NK-92 (cell line): ENCODE results near the gene FGF2.
A peak's percentile ranks its signal among the peaks of the same experiment; 100 is the strongest.
"Not testable (repeated sequence)": the region's sequence is repeated elsewhere in the genome, so short reads cannot be mapped to it uniquely, and the experiment has no call there.

Source experiments
- DNase-seq: peaks from one replicate; lab custom pipeline; 2025; ENCODE audit not compliant: unreplicated experiment; lab: John Stamatoyannopoulos, UW

Gene FGF2

GRCh38 chr4:122921971-122922876, 95.6 kb downstream of the FGF2 start, which contains the start of gene NUDT6:
TSS of gene NUDT6 (minus strand) at chr4:122922597. CDS start at chr4:122922572, 25 bp downstream.
- no peak for DNase-seq

GRCh38 chr4:122922877-122923511, 96.4 kb downstream of the FGF2 start:
- peak; percentile 61 for DNase-seq

- DNase-seq: no peak
Measured at GRCh38 chr4:122928930-122929329, 102.3 kb downstream of the FGF2 start.

GRCh38 chr4:122930862-122931261, 104.2 kb downstream of the FGF2 start:
- DNase-seq: no peak

GRCh38 chr4:122932763-122933162, 106.1 kb downstream of the FGF2 start:
- no peak for DNase-seq

- DNase-seq: not testable (repeated sequence)
Measured at GRCh38 chr4:122945136-122945535, 118.5 kb downstream of the FGF2 start.

DNA sequence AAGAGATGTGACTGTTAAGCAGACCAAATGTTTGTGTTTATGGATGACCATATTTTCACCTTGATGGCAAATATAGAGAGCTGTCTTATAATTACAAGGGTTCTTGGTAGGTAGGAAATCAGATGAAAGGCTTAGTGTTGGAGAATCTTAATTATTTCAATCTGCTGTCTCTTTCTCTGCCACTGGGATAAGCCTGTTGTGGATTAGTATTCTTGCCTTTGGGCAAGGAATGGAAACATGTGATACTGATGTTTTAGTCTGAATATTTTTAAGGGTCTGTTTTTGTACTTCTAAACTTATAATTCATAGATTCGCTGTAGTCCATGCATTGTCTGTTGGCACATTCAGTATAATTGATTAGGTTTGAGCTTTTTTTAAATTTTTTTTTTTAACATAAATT, 119.5 kb downstream of the FGF2 start:
- DNase-seq: no peak
